Measurements from ENCODE around the gene PMVK.
"Not testable (repeated sequence)": the region's sequence is repeated elsewhere in the genome, so short reads cannot be mapped to it uniquely, and the experiment has no call there.

The PMVK gene

GRCh38 chr1:154912755-154913154 is 23.8 kb downstream of the PMVK start:
- DNase-seq: no peak

GRCh38 chr1:154911691-154912550 is 24.6 kb downstream of the PMVK start:
- no peak for DNase-seq

GRCh38 chr1:154910851-154911250 is 25.7 kb downstream of the PMVK start:
- no peak for DNase-seq

- DNase-seq: no peak
Observed at GRCh38 chr1:154908937-154909336, 27.6 kb downstream of the PMVK start.

GRCh38 chr1:154908129-154908528 is 28.4 kb downstream of the PMVK start:
- not testable (repeated sequence) for DNase-seq

GRCh38 chr1:154906621-154907081 is 29.9 kb downstream of the PMVK start:
- no peak for DNase-seq

- no peak for DNase-seq
Observed at GRCh38 chr1:154902938-154903566, 33.5 kb downstream of the PMVK start.

- no peak for DNase-seq
Observed at GRCh38 chr1:154901591-154901990, 34.9 kb downstream of the PMVK start.

GRCh38 chr1:154899041-154899440 is 37.5 kb downstream of the PMVK start:
- DNase-seq: no peak

- DNase-seq: no peak
Observed at GRCh38 chr1:154896771-154897286, 39.7 kb downstream of the PMVK start.

GRCh38 chr1:154895798-154896197 is 40.7 kb downstream of the PMVK start:
- no peak for DNase-seq

- DNase-seq: no peak
Observed at GRCh38 chr1:154891452-154891851, 45.1 kb downstream of the PMVK start.

- no peak for DNase-seq
Observed at GRCh38 chr1:154888757-154889156, 47.8 kb downstream of the PMVK start.

GRCh38 chr1:154886281-154887015 is 50.1 kb downstream of the PMVK start:
- no peak for DNase-seq

- no peak for DNase-seq
Observed at GRCh38 chr1:154884869-154885701, 51.4 kb downstream of the PMVK start.

GRCh38 chr1:154883919-154884868 is 52.3 kb downstream of the PMVK start:
- DNase-seq: no peak

GRCh38 chr1:154881820-154882535 is 54.5 kb downstream of the PMVK start:
- no peak for DNase-seq

GRCh38 chr1:154880671-154881070 is 55.8 kb downstream of the PMVK start:
- no peak for DNase-seq

GRCh38 chr1:154879038-154879421 is 57.5 kb downstream of the PMVK start:
- DNase-seq: no peak

- DNase-seq: peak; percentile 37 to 53 (median 48)
Observed at GRCh38 chr1:154878371-154879037, 58.0 kb downstream of the PMVK start.

Data from activated CD4-positive, CD25-positive, alpha-beta regulatory T cell (primary cell).